Ecto neural progenitor cell (in vitro differentiated cells): ENCODE results near the gene TNPO1.
"Not testable (repeated sequence)": the region's sequence is repeated elsewhere in the genome, so short reads cannot be mapped to it uniquely, and the experiment has no call there.

ENCODE experiments used
- DNase-seq: peaks from one replicate; pipeline ENCODE4 v3.0.0-alpha.2; 2018; ENCODE audit warnings: low spot score

The TNPO1 gene

DNA sequence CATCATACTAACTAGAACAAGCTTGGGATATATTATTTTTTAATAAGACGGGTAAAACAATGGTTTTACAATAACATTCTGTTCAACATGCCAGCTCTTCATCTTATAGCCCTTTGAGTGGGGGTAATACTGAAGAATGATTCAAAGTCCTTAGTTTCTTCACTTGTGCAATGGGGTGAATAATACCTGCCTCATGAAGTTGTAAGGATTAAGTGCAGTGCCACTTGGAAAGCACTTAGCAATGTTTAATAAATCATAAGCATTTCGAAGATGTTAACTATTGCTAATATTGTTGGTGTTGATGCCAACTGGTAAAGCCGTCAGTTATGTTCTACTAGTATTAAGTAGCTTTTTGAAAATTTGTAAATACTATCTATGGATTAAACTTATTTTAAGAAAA lies 38.0 kb downstream of the TNPO1 start:
- DNase-seq = no peak

DNA sequence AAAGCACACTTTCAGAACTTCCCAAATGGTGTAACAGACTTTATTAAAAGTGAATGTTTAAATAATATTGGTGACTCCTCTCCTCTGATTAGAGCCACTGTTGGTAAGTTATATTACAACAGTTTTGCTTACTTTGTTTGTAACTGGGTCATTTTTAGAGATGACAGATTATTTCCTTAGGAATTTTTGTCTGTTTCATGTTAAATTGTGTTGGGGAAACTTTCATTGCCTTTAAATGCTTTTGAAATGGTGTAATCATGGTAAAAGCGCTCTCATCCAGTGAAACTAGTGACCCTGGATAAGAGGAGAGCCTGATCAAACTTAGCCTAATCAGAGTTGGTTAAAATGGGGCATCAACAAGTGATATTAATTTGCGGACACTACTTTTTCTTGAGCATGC lies 39.4 kb downstream of the TNPO1 start:
- DNase-seq = no peak

DNA sequence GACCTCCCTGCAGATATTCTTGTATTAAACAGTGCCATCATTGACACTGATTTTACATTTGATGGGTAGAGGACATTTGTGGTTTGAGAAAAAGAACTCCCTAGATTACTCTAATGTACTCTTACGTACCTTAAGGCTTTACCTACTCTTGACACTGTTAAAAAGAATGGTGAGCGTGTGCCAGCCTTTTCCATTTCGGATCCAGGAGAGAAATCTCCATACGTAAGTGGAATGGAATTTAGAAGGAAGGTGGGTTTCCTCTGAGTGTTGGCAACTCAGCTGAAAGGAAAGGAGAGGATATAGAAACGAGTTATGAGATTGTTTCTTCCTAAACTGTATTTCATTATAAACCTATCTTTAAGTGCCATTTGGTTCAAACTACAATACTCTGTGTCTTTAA lies 40.9 kb downstream of the TNPO1 start:
- no peak for DNase-seq

DNA sequence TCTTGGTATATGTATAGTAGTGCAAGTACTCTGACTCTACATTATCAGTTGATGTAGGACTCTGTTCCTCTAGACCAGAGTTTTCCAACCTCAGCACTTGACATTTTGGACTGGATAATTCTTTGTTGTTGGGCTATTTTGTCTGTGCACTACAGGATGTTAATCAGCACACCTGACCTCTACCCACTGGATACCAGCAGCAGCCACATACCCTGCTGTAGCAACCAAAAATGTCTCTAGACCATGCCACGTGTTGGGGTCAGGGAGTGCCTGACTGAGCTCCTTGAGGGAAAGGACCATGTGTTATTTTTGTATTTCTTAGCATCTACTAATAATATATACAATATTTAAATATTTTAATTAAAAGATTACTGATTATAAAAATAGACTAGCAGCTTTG lies 42.7 kb downstream of the TNPO1 start:
- no peak for DNase-seq

DNA sequence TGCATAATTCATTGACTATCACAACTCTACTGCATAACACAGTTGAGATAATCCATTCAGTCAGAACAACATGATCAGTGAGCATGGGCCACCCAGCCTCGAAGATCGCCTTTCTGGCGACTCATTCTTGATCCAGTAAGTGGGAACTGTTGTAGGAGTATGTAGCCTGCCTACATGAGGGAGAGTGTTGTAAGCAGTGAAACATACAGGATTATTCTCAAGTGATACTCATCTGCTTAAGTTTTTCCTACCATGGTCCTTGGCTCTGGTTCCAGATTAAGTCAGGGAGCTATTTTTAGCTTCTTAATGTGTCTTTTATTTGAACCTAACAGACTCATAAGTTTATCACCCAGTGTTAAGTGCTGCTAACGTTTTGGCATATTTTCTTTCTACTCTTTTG lies 44.0 kb downstream of the TNPO1 start:
- DNase-seq = no peak

DNA sequence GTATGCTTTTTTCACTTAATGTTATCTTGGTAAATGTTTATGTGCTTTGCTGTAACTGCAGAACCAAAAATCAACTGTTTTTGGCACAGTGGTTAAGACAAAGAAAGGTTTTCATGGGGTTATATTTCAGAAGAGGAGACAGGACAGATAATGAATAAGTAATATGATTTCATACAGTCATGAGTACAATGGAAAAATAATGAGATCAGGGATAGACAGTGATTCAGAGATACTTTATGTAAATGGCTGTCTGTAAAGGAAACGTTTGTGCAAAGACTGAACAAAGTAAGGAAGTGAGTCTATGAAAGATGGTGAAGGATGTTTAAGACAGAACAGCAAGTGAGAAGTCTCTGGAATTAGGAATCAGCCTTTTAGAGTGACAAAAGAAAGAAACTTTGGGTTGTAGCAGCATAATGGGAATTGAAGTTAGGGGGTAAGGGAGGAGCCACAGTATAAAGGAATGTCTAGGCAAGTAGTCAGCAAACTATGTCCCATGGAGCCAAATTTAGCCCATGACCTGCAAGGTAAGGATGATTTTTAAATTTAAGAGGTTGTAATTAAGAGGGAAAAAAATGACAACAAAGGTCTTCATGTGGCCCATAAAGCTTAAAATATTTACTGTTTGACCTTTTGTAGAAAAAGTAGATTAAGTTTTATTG lies 55.0 kb downstream of the TNPO1 start:
- DNase-seq = no peak

DNA sequence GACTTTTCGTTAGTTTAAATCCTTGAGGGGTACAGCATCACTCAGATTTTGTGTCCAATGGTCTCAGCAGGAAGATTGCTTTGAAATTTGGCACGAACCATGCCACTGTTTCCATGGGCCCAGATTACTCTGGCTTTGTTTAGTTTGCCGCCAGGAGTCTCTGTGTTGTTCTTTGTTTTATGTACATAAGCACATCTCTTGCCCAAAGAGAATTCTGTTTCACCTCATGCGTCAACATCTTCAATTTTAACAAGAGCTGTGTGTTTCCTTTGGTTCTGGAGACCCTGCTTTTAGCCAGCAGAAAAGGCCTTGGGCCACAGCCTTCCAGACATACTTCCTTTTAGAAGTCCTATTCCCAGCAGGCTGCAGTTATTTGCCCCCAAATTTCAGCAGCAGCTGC lies 62.4 kb downstream of the TNPO1 start:
- no peak for DNase-seq

DNA sequence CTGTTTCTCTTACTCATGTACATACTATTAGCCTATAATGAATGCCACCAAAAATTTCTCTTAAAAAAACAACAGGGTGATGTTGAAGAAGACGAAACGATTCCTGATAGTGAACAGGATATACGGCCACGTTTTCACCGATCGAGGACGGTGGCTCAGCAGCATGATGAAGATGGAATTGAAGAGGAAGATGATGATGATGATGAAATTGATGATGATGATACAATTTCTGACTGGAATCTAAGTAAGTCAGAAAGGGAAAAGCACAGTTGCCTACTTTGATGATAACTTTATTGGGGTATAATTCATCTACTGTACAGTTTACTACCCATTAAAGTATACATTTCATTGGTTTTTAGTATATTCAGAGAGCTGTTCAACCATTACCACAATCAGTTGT lies 66.5 kb downstream of the TNPO1 start:
- DNase-seq = no peak

DNA sequence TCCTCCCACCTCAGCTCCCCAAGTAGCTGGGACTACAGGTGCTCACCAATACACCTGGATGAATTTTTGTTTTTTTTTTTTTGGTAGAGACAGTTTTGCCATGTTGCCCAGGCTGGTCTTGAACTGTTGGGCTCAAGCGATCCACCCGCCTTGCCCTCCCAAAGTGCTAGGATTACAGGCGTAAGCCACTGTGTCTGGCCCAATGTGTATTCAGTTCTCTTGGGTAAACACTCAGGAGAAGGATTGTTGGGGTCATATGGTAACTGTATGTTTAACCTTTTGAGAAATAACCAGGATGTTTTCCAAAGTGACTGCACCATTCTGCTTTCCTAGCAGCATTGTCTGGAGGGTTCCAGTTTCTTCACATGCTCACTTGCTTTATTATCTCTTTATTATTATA lies 67.4 kb downstream of the TNPO1 start:
- DNase-seq = no peak

DNA sequence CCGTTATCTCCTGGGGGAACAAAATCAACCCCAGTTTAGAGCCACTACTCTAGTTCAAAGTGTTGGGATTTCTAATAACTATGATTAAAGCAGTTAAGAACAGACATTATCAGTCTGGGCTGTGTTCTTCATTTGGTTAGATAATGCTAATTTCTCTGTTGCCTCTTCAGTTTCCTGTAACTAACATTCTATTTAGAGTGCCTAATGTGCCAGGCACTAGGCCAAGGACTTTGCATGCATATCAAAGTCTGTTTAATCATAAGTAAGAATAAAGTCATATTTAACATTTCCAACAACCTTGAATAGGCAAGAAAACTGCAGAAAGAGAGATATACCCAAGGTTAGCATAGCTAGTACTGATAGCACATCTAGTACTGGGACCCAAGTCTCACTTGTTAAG lies 68.4 kb downstream of the TNPO1 start:
- no peak for DNase-seq

DNA sequence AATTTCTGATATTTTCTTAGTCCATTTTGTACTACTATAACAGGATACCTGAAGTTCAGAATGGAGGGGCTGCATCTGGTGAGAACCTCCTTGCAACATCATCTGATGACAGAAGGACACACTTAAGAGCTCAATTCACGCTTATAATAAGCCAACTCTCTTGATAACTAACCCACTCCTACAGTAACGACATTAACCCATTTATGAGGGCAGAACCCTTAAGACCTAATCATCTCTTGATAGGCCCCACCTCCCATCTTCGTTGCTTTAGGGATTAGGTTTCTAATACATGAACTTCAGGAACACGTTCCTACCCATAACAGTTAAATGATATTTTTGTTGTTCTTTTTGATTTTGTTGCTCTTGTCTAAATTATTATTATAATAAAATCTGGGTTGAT lies 69.4 kb downstream of the TNPO1 start:
- no peak for DNase-seq

DNA sequence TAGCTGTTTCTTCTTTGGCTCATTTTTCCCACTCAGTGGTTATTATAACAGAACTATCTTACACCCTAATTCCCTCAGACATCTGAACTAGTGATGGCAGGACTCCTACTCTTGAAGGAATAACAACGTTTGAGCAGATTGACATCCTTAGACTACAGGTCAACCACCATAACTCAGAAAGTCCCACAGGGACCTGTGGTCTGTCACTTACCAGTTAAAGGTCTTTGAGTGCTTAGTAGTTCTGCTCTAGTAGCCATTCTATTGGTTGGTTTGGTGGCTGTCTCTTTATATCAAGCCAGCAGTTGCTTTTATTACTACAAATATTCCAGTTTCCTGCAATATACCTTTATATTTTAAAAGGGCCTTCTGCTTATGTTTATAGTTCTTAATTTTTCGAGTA lies 72.1 kb downstream of the TNPO1 start:
- DNase-seq = no peak

DNA sequence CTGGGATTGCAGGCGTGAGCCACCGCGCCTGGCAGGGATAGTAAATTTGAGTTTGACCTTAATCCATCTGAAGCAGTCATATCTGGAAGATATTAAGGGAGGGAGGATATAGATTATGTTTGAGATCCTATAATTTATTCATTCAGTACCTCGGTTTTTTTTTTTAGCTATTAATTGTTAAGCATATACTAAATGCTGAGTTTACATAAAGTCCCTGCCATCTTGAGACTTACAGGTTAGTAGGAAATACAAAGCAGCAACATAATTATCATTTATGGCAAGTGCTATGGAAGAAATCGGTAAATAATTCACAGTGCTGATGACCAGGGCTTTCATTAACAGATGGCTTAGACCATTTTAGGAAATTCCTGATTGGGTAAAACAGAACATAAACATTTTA lies 72.9 kb downstream of the TNPO1 start:
- no peak for DNase-seq

DNA sequence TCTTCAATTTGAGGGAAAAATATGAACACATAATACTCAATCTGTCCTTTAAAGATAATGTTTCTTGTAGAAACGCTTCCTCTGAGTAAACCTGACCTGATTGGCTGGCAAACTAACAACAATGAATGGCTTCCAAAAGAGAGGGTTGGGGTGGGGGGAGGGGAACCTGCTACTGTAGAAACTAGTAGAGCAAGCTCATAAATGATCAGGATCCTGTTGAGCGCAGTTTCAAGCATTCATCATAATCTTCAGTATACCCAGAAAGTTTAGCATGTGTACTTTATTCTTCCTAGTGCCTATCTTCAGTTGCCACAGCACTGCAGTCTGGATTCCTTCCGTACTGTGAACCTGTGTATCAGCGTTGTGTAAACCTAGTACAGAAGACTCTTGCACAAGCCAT lies 76.4 kb downstream of the TNPO1 start:
- DNase-seq = no peak

DNA sequence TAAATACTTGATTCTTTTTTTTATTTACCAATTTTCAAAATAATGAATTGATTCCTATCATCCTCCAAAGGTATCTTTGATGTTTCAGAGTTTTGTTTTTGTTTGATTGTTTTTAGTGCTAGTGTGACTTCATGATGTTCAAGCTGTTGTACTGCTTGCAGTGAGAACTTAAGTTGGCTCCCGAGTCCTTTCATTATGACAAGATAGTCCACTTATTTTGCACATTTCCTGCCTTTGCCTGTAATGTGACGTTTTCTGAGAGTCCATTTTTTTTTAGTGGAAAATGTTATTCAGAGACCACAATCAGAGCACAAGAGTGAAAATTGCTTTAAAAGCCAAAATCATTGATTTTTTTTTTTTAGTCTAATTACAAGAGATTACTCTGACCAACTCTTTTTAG lies 79.3 kb downstream of the TNPO1 start:
- no peak for DNase-seq

DNA sequence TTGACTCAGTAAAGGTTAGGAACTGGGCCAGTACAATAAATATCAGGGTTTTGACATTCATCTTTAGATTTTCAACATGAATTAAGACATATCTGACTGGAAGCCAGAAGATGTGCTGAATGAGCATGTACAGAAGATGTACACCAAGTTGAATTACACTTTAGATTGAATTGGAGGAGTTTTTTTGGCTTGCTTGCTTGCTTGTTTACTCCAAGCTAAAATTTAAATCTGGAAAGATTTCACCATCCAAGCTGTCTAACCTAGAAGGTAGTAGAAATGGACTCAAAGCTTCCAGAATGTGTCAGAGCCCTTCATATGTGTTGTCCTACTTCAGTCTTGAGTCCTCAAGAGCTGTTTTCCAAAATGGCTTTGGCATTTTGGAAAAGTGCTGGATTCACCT lies 90.3 kb downstream of the TNPO1 start:
- DNase-seq = no peak

DNA sequence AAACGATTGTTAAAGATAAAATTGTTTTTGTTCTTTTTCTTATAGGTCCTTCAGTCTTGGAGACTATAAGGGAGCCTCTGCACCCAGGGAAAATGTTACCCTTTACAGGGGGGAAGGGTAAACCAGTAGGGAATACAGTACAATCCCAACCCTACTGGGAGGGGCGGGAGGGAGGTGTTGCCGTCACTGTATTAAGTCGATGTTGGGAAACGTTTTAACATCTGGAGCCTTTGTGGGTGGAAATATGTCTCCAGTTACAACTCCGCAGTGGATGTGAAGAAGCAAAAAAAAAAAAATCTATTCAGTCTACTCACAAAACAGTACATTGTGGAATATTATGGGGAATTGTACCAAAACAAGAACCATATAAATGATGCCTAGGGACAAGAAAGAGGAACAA lies 92.2 kb downstream of the TNPO1 start:
- DNase-seq = no peak

DNA sequence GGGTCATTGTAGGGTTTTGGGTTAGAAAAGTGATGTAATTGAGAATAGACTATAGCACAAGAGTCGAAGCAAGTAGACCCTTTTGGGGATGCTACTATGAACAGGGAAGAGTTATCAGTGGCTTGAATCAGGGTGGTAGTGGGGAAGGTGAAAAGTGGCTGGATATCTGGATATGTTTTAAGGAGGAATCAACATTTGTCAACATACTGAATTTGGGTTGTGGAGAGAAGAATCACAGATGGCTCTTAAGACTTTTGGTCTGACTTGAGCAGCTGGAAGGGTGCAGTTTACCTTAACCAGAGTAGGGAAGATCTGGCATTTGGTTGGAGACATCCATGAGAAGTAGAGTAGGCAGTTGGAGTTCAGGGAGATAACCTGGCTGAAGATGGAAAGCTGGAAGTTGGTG lies 100.9 kb downstream of the TNPO1 start:
- DNase-seq = no peak

DNA sequence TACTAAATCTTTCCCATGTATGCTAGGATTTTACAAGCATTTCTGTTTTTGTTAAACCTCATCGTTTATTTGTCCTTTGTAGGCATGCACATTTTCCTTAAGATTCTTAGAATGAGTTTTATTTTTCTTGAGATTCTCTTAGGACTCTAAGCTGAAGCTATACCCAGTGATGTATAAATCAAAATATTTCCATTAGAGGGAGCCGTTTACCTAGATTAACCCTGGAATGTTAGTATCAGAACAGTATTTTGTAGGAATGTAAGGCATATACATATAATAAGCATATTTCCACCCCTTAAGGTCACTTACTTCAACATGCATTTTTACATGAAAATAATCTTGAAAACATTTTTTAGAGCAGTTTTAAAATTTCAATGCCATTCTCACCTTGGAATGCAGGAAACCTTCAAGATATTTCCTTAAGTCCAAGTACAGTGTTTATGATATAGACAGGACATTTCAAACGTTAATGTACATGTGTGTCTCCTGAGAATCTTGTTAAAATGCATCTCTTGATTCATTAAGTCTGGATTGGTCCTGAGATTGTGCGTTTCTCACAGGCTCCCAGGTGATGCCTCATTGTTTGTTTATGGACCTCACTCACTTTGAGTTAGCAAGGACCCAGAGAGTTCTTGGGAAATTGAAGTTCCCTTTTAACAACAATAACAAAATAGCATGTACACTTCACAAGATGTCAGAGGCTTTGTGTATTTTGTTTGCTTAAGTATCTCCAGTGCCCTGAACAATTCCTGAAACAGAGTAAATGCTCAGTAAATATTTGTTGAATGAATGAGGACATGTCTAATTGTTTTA lies 104.4 kb downstream of the TNPO1 start:
- DNase-seq = no peak

DNA sequence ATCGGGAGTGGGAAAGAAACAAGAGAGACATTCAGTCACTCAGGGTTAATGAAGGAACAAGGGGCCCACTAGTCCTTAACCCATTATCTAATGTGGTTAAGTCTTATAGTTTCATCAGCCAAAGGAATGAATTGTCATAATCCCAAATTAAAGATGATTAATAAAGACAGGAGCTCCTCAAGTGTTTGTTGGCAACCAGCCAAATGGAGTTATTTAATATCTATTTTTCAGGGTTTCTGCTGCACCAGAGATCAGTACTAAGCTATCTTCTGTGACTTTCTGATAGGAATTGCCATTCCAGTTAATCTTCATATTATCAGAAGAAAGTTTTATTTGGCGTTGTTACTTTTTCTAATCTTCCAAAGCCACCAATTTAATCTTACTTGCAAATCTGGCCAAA lies 105.4 kb downstream of the TNPO1 start:
- DNase-seq = no peak

DNA sequence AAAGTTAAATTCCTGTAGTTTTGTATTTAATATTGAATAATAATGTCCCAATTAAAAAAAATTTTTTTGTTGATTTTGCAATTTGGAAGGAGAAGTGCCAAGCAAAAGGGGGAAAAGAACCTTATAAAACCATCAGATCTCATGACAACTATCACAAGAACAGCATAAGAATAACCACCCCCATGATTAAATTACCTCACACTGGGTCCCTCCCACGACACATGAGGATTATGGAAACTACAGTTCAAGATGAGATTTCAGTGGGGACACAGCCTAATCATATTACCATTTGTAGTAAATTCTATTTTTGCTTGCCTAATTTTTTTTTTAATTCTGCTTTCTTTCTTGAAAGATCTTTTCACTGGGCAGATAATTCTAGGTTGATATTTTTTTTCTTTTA lies 106.0 kb downstream of the TNPO1 start:
- no peak for DNase-seq

DNA sequence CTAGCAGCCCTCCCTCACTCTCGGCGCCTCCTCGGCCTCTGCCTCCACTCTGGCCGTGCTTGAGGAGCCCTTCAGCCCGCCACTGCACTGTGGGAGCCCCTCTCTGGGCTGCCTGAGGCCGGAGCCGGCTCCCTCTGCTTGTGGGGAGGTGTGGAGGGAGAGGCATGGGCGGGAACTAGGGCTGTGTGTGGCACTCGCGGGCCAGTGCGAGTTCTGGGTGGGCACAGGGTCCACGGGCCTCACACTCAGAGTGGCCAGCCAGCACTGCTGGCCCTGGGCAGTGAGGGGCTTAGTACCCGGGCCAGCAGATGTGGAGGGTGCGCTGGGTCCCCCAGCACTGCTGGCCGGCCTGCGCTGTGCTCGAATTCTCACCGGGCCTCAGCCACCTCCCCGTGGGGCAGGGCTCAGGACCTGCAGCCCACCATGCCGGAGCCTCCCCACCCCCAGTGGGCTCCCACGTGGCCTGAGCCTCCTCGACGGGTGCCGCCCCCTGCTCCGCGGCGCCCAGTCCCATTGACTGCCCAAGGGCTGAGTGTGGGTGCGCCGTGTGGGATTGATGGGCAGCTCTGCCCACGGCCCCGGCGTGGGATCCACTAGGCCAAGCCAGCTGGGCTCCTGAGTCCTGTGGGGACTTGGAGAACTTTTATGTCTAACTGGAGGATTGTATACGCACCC lies 109.0 kb downstream of the TNPO1 start:
- no peak for DNase-seq

DNA sequence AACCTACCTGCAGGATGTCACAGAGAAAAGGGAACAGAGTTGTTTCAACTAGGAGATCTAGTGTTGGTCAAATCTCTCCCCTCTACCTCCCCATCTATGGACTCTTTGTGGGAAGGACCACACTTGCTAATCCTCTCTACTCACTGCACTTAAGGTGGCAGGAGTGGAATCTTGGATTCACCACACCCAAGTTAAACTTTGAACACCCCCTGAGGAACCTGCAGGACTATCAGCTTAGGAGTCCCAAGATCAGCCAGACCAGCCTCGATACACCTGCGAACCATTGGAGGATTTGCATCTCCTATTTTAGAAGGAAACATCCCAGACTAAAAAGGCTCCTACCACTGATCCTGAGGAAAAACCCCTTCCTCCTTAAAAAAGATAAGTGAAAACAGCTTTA lies 116.2 kb downstream of the TNPO1 start:
- DNase-seq = not testable (repeated sequence)
